Left ventricle myocardium inferior (tissue), 1 donor: ENCODE results near the gene SLC4A9. TPM values are rescaled to one million over a fixed set of nuclear protein-coding genes. Genes with fewer than 3 reads are reported as not detected.

Source experiments
- DNase-seq: peaks from one replicate; pipeline ENCODE4 v3.0.0-alpha.2; 2020
- H3K27ac ChIP-seq: fragments of 200-600 bp; replicated peaks from 2 replicates; pipeline ENCODE4 v1.8.0; 2021
- H3K27me3 ChIP-seq: fragments of 200-600 bp; 2 replicates; pipeline ENCODE4 v1.8.0; 2021; ENCODE audit warnings: low read depth
- H3K36me3 ChIP-seq: fragments of 200-600 bp; 2 replicates; pipeline ENCODE4 v1.8.0; 2021
- H3K4me1 ChIP-seq: fragments of 200-600 bp; 2 replicates; pipeline ENCODE4 v1.8.0; 2021
- H3K4me3 ChIP-seq: fragments of 200-600 bp; 2 replicates; pipeline ENCODE4 v1.8.0; 2021; ENCODE audit warnings: mild to moderate bottlenecking, moderate library complexity
- H3K9me3 ChIP-seq: fragments of 200-600 bp; replicated peaks from 2 replicates; pipeline ENCODE4 v1.8.0; 2021
- CTCF ChIP-seq: fragments of 200-600 bp; IDR thresholded peaks from 2 replicates; pipeline ENCODE4 v1.8.0; 2021; ENCODE audit warnings: antibody characterized with exemption, mild to moderate bottlenecking, borderline replicate concordance
- intact Hi-C: fragments of 100-400 bp; cut with micrococcal nuclease; formaldehyde crosslinking; loops from one replicate; pipeline ENCODE4 v1.11.0; 2022
- total RNA-seq: library from RNA; stranded (reverse); fragmentation: NEBNext Ultra II Directional; extraction: Animal tissue kit (Norgen Biotek cat#: 25700); gene quantifications from one replicate; pipeline ENCODE4 v1.2.1, GENCODE V29; 2021
- donor health status: DM: no; HTN: yes; CAD: no; lungs with severe emphysema.

The SLC4A9 gene
- total RNA-seq, 1 donor from 2014 or later = 0.44 TPM

- Histone ChIP-seq H3K27me3 (no peaks in the 10 kb centered on the region), H3K4me3 (no peak overlapping the region), H3K9me3 (no peaks in the 10 kb centered on the region), H3K27ac (peak overlapping the region; percentile 92), H3K36me3 (peaks cover 39% of the 10 kb centered on the region), H3K4me1 (peaks cover 96% of the 10 kb centered on the region)
- intact Hi-C loops = no loop called here
- TF ChIP-seq CTCF = no peak
- DNase-seq = no peak
Measured at GRCh38 chr5:140338908-140339307, 21.1 kb upstream of the SLC4A9 start.

- Histone ChIP-seq H3K36me3 (peaks cover 32% of the 10 kb centered on the region), H3K9me3 (no peaks in the 10 kb centered on the region), H3K4me3 (no peak overlapping the region), H3K27ac (peak overlapping the region; percentile 92), H3K27me3 (no peaks in the 10 kb centered on the region), H3K4me1 (peaks cover 97% of the 10 kb centered on the region)
- no peak for DNase-seq
- intact Hi-C loops = no loop called here
- TF ChIP-seq CTCF = no peak
Measured at GRCh38 chr5:140339636-140340035, 20.4 kb upstream of the SLC4A9 start.

GRCh38 chr5:140340605-140341121 is 19.3 kb upstream of the SLC4A9 start:
- Histone ChIP-seq H3K27ac (peak overlapping the region; percentile 92), H3K9me3 (no peaks in the 10 kb centered on the region), H3K4me3 (peak overlapping the region; percentile 12), H3K27me3 (no peaks in the 10 kb centered on the region), H3K4me1 (peaks cover 100% of the 10 kb centered on the region), H3K36me3 (peaks cover 24% of the 10 kb centered on the region)
- DNase-seq = no peak
- no peak for TF ChIP-seq CTCF
- intact Hi-C loops = no loop called here

- H3K36me3 ChIP-seq = peaks cover 22% of the 10 kb centered on the region
- no peak for TF ChIP-seq CTCF
- H3K4me1 ChIP-seq = peaks cover 98% of the 10 kb centered on the region
- no peaks in the 10 kb centered on the region for H3K27me3 ChIP-seq
- H3K9me3 ChIP-seq = no peaks in the 10 kb centered on the region
- H3K4me3 ChIP-seq = peak overlapping the region; percentile 75
- intact Hi-C loops = no loop called here
- H3K27ac ChIP-seq = peak overlapping the region; percentile 92
- peak; percentile 68 for DNase-seq
Measured at GRCh38 chr5:140341591-140341990, 18.4 kb upstream of the SLC4A9 start.

- intact Hi-C loops = no loop called here
- H3K36me3 ChIP-seq = peaks cover 22% of the 10 kb centered on the region
- H3K27ac ChIP-seq = peak overlapping the region; percentile 92
- no peak for DNase-seq
- H3K27me3 ChIP-seq = no peaks in the 10 kb centered on the region
- no peak for TF ChIP-seq CTCF
- H3K9me3 ChIP-seq = no peaks in the 10 kb centered on the region
- H3K4me1 ChIP-seq = peaks cover 97% of the 10 kb centered on the region
- peak overlapping the region; percentile 75 for H3K4me3 ChIP-seq
Measured at GRCh38 chr5:140342287-140342686, 17.7 kb upstream of the SLC4A9 start.
